ENCODE results near the gene CMKLR1.

DNA sequence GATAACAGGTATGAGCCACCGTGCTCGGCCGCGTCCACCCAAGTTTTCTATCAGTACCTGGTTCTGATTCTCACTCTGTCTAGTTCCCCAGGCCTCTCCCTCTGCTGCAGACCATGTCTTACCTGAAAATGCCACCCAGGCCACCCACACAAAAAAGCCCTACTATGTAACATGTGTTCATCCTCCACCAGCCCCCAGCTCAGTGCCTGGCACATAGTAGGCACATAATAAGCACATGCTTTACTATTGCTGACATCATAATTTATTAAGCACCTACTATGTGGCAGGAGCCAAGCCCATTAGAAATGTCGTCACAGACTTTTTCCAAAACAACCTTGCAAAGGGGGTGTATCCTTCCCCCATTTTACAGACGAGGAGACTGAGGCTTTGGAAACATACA, 37.8 kb downstream of the CMKLR1 start:
- TF ChIP-seq NRF1 (conservative IDR thresholded peaks at IDR 0.05 in 1 of 2, IDR thresholded peaks at IDR 0.05 in 1 of 2) (no peak), ZNF274 (IDR thresholded peaks at IDR 0.05; ENCODE audit: borderline replicate concordance, low read depth, low read length) (no peak), ARID1B (IDR thresholded peaks at IDR 0.05) (no peak), ZNF282 (CRISPR knock-in tag; IDR thresholded peaks at IDR 0.05) (no peak), NFE2L1 (tag; IDR thresholded peaks at IDR 0.05; ENCODE audit: borderline replicate concordance, low read depth) (no peak), BDP1 (IDR thresholded peaks at IDR 0.05; ENCODE audit: insufficient read depth, insufficient read length) (no peak), GABPA (tag; conservative IDR thresholded peaks at IDR 0.05; ENCODE audit: low read depth) (no peak), YY1 (IDR thresholded peaks at IDR 0.05; ENCODE audit: borderline replicate concordance in 1 of 3, control insufficient read depth in 1 of 3, extremely low read depth in 1 of 3, insufficient read depth in 3 of 3, insufficient read length in 1 of 3, insufficient replicate concordance in 2 of 3, low read depth in 1 of 3, low read length in 2 of 3) (no peak), POLR2A (conservative IDR thresholded peaks at IDR 0.05) (no peak)
- TF ChIP-seq, protein P1, sequence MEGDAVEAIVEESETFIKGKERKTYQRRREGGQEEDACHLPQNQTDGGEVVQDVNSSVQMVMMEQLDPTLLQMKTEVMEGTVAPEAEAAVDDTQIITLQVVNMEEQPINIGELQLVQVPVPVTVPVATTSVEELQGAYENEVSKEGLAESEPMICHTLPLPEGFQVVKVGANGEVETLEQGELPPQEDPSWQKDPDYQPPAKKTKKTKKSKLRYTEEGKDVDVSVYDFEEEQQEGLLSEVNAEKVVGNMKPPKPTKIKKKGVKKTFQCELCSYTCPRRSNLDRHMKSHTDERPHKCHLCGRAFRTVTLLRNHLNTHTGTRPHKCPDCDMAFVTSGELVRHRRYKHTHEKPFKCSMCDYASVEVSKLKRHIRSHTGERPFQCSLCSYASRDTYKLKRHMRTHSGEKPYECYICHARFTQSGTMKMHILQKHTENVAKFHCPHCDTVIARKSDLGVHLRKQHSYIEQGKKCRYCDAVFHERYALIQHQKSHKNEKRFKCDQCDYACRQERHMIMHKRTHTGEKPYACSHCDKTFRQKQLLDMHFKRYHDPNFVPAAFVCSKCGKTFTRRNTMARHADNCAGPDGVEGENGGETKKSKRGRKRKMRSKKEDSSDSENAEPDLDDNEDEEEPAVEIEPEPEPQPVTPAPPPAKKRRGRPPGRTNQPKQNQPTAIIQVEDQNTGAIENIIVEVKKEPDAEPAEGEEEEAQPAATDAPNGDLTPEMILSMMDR (IDR thresholded peaks at IDR 0.05 in 2 of 3, conservative IDR thresholded peaks at IDR 0.05 in 1 of 3; ENCODE audit: insufficient read depth in 2 of 3, low read depth in 1 of 3, low read length in 3 of 3): no peak
- TF ChIP-seq, protein P2, sequence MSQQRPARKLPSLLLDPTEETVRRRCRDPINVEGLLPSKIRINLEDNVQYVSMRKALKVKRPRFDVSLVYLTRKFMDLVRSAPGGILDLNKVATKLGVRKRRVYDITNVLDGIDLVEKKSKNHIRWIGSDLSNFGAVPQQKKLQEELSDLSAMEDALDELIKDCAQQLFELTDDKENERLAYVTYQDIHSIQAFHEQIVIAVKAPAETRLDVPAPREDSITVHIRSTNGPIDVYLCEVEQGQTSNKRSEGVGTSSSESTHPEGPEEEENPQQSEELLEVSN (IDR thresholded peaks at IDR 0.05; ENCODE audit: borderline replicate concordance in 1 of 2, extremely low read depth in 1 of 2, insufficient read depth in 1 of 2, insufficient read length in 1 of 2, low read depth in 1 of 2, low read length in 1 of 2, poor library complexity in 1 of 2, severe bottlenecking in 1 of 2): no peak

All from K562 (cell line).